K562 (cell line): ENCODE measurements around the gene ARHGAP8. TPM values are rescaled to one million over a fixed set of nuclear protein-coding genes. Genes with fewer than 3 reads are reported as not detected.
A peak's percentile ranks its signal among the peaks of the same experiment; 100 is the strongest.

ENCODE experiments used
- ATAC-seq: fragments of 200-7000 bp; cut with Tn5 transposase; 3 replicates; pipeline ENCODE4 v1.9.1; 2020; ENCODE audit warnings: moderate library complexity
- BruUV-seq: library from RNA; stranded (reverse); fragments of 400-500 nt; replicated peaks from 2 replicates; lab custom pipeline; 2021; lab: Mats Ljungman, UMichigan
- CTCF ChIA-PET: fragments of 300-600 bp; formaldehyde crosslinking; extraction: SDS; loops from one replicate; lab custom pipeline; 2021; ENCODE audit warnings: low intra/inter-chr PET ratio; lab: Yijun Ruan, JAX
- POLR2A ChIA-PET: fragments of 300-600, 350-650 bp; sonication (Branson Sonifier 250); formaldehyde crosslinking; extraction: SDS; loops from one replicate; lab custom pipeline; 2021; ENCODE audit warnings: antibody characterized with exemption, inconsistent platforms; lab: Yijun Ruan, JAX
- DNase-seq, 4 experiments: peaks; one replicate each; pipeline versions ENCODE4 v3.0.0 to v3.0.0-alpha.2; 2011 to 2018; ENCODE audit warnings: low spot score in 3 of 4, mixed read lengths in 3 of 4; ENCODE audit errors: extremely low read depth in 1 of 4
- FAIRE-seq: peaks from 2 replicates; lab custom pipeline; 2011; peaks lifted over from hg19 to GRCh38; lab: Jason Lieb, UNC
- H2AFZ ChIP-seq: 2 replicates; pipeline ENCODE4 v1.6.0; 2011; ENCODE audit warnings: low read depth, low read length, control low read depth, inconsistent platforms
- H3K27ac ChIP-seq: fragments of 200-600 bp; 3 replicates; pipeline ENCODE4 v1.8.0; 2011; ENCODE audit warnings: low read depth, mild to moderate bottlenecking, control low read depth, inconsistent platforms, low read length, moderate library complexity, mixed read lengths; ENCODE audit errors: extremely low read depth
- H3K27me3 ChIP-seq, 2 experiments: fragments of 300-600 bp in 1 of 2; 2 replicates in 1 of 2; 3 replicates in 1 of 2; pipeline versions ENCODE4 v1.6.0 to v1.8.0; 2011; ENCODE audit warnings: inconsistent platforms in 2 of 2, low read length in 2 of 2, mild to moderate bottlenecking in 1 of 2, mixed read lengths in 1 of 2, moderate library complexity in 1 of 2; ENCODE audit not compliant: control insufficient read depth in 2 of 2, insufficient read depth in 2 of 2
- H3K36me3 ChIP-seq: fragments of 300-600 bp; 3 replicates; pipeline ENCODE4 v1.8.0; 2011; ENCODE audit warnings: mild to moderate bottlenecking, low read length, inconsistent platforms; ENCODE audit not compliant: control insufficient read depth, insufficient read depth
- H3K4me1 ChIP-seq, 2 experiments: fragments of 200-600 bp in 1 of 2; replicated peaks in 1 of 2; 2 replicates in 1 of 2; 3 replicates in 1 of 2; pipeline versions ENCODE4 v1.5.1 to v1.8.0; 2011; ENCODE audit warnings: inconsistent platforms in 2 of 2, low read length in 2 of 2, mild to moderate bottlenecking in 1 of 2, mixed read lengths in 1 of 2, moderate library complexity in 1 of 2; ENCODE audit not compliant: control insufficient read depth in 2 of 2, insufficient read depth in 2 of 2
- H3K4me2 ChIP-seq: 2 replicates; pipeline ENCODE4 v1.6.1; 2011; ENCODE audit warnings: low read length, control low read depth, inconsistent platforms, mixed read lengths; ENCODE audit not compliant: insufficient read depth
- H3K4me3 ChIP-seq: fragments of 200-600 bp; sonication (generic), shearing (Covaris generic); 2 replicates; pipeline ENCODE4 v1.5.1; 2016; ENCODE audit warnings: control low read depth, inconsistent platforms
- H3K79me2 ChIP-seq: fragments of 200-600 bp; 3 replicates; pipeline ENCODE4 v1.8.0; 2011; ENCODE audit warnings: low read length, inconsistent platforms; ENCODE audit not compliant: control insufficient read depth, insufficient read depth
- H3K9ac ChIP-seq, 2 experiments: 2 replicates each; pipeline versions ENCODE4 v1.6.0 to v1.6.1; 2011; ENCODE audit warnings: low read depth in 2 of 2, low read length in 2 of 2, control low read depth in 1 of 2, inconsistent platforms in 1 of 2, mild to moderate bottlenecking in 1 of 2, mixed read lengths in 1 of 2; ENCODE audit not compliant: insufficient read depth in 1 of 2
- H3K9me1 ChIP-seq: one replicate; pipeline ENCODE4 v1.6.0; 2011; ENCODE audit warnings: inconsistent platforms, mild to moderate bottlenecking, low read length, moderate library complexity; ENCODE audit not compliant: control insufficient read depth, insufficient read depth
- H3K9me3 ChIP-seq: replicated peaks from 2 replicates; pipeline ENCODE4 v1.5.1; 2011; ENCODE audit warnings: low read depth, low read length, inconsistent platforms; ENCODE audit not compliant: control insufficient read depth, insufficient read depth
- H4K20me1 ChIP-seq: replicated peaks from 2 replicates; pipeline ENCODE4 v1.6.1; 2011; ENCODE audit warnings: low read length, inconsistent platforms, mixed read lengths; ENCODE audit not compliant: control insufficient read depth, insufficient read depth
- HEY1 ChIP-seq: fragments of 250-450 bp; sonication (Bioruptor Pico); IDR thresholded peaks from 2 replicates; pipeline ENCODE4 v1.5.0; 2020; ENCODE audit warnings: mild to moderate bottlenecking, moderate library complexity, borderline replicate concordance
- HLTF ChIP-seq: fragments of 450-650 bp; IDR thresholded peaks from 2 replicates; pipeline ENCODE4 v1.6.1; 2016
- MEIS2 ChIP-seq: fragments of 450-650 bp; IDR thresholded peaks from 2 replicates; pipeline ENCODE4 v1.6.1; 2014; ENCODE audit warnings: mild to moderate bottlenecking; ENCODE audit not compliant: partially characterized antibody
- SPI1 ChIP-seq: IDR thresholded peaks from 2 replicates; pipeline ENCODE4 v1.6.1; 2011; ENCODE audit warnings: low read depth, low read length, control low read depth, borderline replicate concordance
- ZNF23 ChIP-seq: fragments of 250-450 bp; sonication (Bioruptor Pico); IDR thresholded peaks from 2 replicates; pipeline ENCODE4 v1.4.0; 2020; ENCODE audit warnings: mild to moderate bottlenecking
- ZNF668 ChIP-seq: fragments of 250-450 bp; sonication (Bioruptor Pico); IDR thresholded peaks from 2 replicates; pipeline ENCODE4 v1.8.0; 2022; ENCODE audit warnings: mild to moderate bottlenecking, inconsistent platforms
- WGBS: fragments of 100-300 bp; shearing (Covaris generic); methylation state at CpG from one replicate; pipeline ENCODE4 v1.1.6; 2016; ENCODE audit warnings: low coverage, mixed read lengths; ENCODE audit not compliant: insufficient coverage; ENCODE audit errors: missing lambda C conversion rate; 5-methylcytosine and 5-hydroxymethylcytosine counted together
- in situ Hi-C: fragments of 300-500 bp; cut with MboI; formaldehyde crosslinking; loops from 4 replicates; pipeline ENCODE4 v1.15.0; 2018; ENCODE audit warnings: inconsistent platforms, mixed read lengths
- intact Hi-C: fragments of 100-400 bp; cut with micrococcal nuclease; formaldehyde crosslinking; loops from 2 replicates; pipeline ENCODE4 v1.14.2; 2022
- polyA plus RNA-seq, 8 experiments: library from polyadenylated mRNA; depleted of rRNA in 4 of 8; stranded (reverse) in 5 of 8; unstranded in 3 of 8; fragments of >200 nt; fragmentation: Nextera tagmentation in 2 of 8; fragmentation: Illumina TruSeq in 1 of 8; extraction: Ambion mirVana in 2 of 8; extraction: Trizol in 1 of 8; gene quantifications; 2 replicates each; pipeline versions ENCODE4 v1.2.1 to v1.2.3, GENCODE V29; 2011 to 2014; ENCODE audit warnings: inconsistent platforms in 1 of 8, missing spikeins in 1 of 8
- total RNA-seq, 7 experiments: library from RNA; depleted of rRNA in 6 of 7; stranded (reverse); fragments of >200 nt in 6 of 7; fragmentation: Illumina TruSeq in 2 of 7; extraction: Trizol in 2 of 7; gene quantifications; 2 replicates each; pipeline versions ENCODE4 v1.2.1 to v1.2.3, GENCODE V29; 2011 to 2021; ENCODE audit warnings: low replicate concordance in 1 of 7

The ARHGAP8 gene
- total and polyA plus RNA-seq, 9 of the 15 experiments (the other 6 are each of a cell fraction or from before 2014, with no cell fraction given) = 0.15 to 2.2 (median 0.62) TPM

DNA sequence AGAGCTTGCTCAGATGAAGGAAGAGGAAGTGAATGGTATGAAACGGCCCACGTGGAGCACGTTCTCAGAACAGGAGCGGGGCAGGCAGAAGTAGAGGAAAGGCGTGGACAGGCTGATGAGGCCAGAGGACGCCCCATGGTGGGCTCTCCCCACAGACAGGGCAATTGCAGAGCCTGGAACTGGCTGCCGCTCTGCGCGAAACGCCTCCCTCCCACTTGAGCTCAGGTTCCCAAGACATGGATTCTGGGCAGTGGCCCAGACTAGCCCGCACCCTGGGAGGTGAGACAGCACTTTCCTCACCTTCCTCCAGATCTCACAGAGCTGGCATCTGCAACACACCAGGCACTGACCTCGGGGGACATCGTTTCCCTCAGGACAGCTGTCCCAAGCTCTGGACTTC is 139.9 kb downstream of the ARHGAP8 start:
- WGBS = 13% methylated on average over 11 of the region's 13 CpGs
- Histone ChIP-seq H3K79me2 (no peaks in the 10 kb centered on the region), H2AFZ (no peak overlapping the region), H3K4me3 (no peak overlapping the region), H3K27me3 (peaks cover 2 to 18% of the 10 kb centered on the region in 2 experiments; a peak in 2 of 5 replicates), H3K4me1 (no peaks in the 10 kb centered on the region; a peak in 1 of 5 replicates), H3K27ac (no peak overlapping the region), H3K4me2 (no peak overlapping the region), H3K36me3 (no peaks in the 10 kb centered on the region), H3K9ac (no peak overlapping the region), H3K9me3 (no peaks in the 10 kb centered on the region), H4K20me1 (0 out of 2 replicates have a peak, but pooled peaks cover 4% of the 10 kb centered on the region), H3K9me1 (no peaks in the 10 kb centered on the region)
- ChIA-PET POLR2A (no interaction called here), CTCF (no interaction called here)
- intact Hi-C loops = no loop called here
- in situ Hi-C loops = no loop called here
- no peak for ATAC-seq
- no peak for FAIRE-seq
- BruUV-seq = no TSS peak
- no peak for DNase-seq
- TF ChIP-seq SPI1 (0 out of 2 replicates have a peak, but pooled peaks have one; percentile 17), HLTF (no peak), ZNF23 (CRISPR knock-in tag) (no peak), ZNF668 (CRISPR knock-in tag) (no peak)

DNA sequence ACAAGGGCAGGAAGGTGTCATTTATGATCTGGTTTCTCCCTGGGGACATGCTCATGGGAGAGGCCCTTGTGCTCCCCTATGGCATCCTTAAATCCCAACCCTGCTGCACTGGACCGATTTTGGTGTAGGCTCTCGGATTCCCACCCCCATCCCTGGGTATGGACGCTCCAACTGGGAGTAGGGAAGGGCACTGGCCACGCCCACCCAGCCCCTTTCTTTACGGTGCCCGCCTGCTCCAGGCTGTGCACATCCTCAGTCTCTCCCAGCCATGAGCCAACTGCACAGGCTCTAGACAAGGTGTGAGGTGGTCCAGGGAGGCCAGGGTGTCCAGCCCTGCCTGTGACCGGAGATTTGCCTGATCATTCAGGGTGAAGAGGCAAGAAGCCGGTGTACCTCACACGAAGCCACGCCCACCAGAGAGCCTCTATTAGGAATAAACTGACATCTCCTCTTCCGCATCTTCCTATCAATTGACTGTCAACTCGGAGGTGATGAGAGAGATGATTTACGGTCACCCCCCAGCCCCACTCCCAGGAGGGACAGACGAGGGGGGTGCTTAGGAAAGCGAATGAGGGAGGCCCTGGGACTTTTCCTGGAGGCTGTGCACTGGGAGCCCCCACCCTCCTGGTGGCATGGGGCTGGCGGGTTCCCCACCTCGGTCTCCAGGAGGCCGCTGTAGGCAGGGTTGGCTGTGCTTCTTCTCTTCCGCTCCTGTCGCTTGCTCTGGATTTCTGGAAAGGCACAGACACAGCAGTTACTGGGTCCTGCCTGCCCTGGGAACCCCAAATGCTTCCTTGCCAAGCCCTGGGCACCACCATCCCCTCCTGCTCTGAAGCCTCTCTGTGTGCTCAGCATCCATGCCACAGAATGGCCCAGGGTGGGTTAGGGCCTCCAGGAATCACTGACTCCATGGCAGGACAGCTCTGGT is 140.7 kb downstream of the ARHGAP8 start:
- WGBS = under 1% methylated on average over 12 of the region's 20 CpGs
- POLR2A ChIA-PET = no interaction called here
- no peaks in the 10 kb centered on the region for H3K79me2 ChIP-seq
- in situ Hi-C loops (no loop called here), intact Hi-C loops (no loop called here)
- H2AFZ ChIP-seq = no peak overlapping the region
- no peaks in the 10 kb centered on the region for H3K9me3 ChIP-seq
- no TSS peak for BruUV-seq
- H3K9ac ChIP-seq = no peak overlapping the region
- no peaks in the 10 kb centered on the region for H3K9me1 ChIP-seq
- DNase-seq (no peak), ATAC-seq (no peak), FAIRE-seq (no peak)
- no peak overlapping the region for H3K4me2 ChIP-seq
- TF ChIP-seq MEIS2 (peak; percentile 7), HEY1 (no peak)
- no peak overlapping the region for H3K27ac ChIP-seq
- H4K20me1 ChIP-seq = 0 out of 2 replicates have a peak, but pooled peaks cover 4% of the 10 kb centered on the region
- H3K4me1 ChIP-seq = no peaks in the 10 kb centered on the region; a peak in 1 of 5 replicates
- no peak overlapping the region for H3K4me3 ChIP-seq
- peaks cover 2 to 18% of the 10 kb centered on the region in 2 experiments; a peak in 2 of 5 replicates for H3K27me3 ChIP-seq
- H3K36me3 ChIP-seq = no peaks in the 10 kb centered on the region
- CTCF ChIA-PET = no interaction called here
